Measurements from ENCODE around the gene EPM2AIP1. TPM values are rescaled to one million over a fixed set of nuclear protein-coding genes. Genes with fewer than 3 reads are reported as not detected.

EPM2AIP1 gene
- total and polyA plus RNA-seq, 12 donors = 6.1 to 36.3 (median 27.4) TPM

DNA sequence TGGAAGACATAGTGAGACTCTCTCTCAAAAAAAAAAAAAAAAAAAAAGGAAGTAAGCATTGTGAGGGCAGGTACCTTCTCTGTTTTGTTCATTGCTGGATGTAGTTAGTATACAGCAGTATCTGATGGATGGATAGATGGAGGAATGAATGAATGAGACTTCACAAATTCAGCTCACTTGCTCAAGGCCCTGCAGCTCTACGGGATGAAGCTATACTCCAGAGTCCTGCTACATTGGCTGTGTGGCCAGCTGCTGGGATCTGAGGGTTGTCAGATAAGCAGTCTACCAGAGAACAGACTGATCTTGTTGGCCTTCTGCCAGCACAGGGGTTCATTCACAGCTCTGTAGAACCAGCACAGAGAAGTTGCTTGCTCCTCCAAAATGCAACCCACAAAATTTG lies 35.4 kb upstream of the EPM2AIP1 start:
- intact Hi-C loops (cut with DNase I) = loop anchor here in 4 of 10 donors (5.0 to 10.0 kb wide), 2 partner anchors 184 to 186 kb away; no protein-coding TSS in a partner anchor
- 21 to 26% methylated on average over 1 of the region's 1 CpG for WGBS, 2 donors
- TF ChIP-seq, protein P1, sequence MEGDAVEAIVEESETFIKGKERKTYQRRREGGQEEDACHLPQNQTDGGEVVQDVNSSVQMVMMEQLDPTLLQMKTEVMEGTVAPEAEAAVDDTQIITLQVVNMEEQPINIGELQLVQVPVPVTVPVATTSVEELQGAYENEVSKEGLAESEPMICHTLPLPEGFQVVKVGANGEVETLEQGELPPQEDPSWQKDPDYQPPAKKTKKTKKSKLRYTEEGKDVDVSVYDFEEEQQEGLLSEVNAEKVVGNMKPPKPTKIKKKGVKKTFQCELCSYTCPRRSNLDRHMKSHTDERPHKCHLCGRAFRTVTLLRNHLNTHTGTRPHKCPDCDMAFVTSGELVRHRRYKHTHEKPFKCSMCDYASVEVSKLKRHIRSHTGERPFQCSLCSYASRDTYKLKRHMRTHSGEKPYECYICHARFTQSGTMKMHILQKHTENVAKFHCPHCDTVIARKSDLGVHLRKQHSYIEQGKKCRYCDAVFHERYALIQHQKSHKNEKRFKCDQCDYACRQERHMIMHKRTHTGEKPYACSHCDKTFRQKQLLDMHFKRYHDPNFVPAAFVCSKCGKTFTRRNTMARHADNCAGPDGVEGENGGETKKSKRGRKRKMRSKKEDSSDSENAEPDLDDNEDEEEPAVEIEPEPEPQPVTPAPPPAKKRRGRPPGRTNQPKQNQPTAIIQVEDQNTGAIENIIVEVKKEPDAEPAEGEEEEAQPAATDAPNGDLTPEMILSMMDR (IDR thresholded peaks at IDR 0.05) = no peak
- ATAC-seq (peak in 7 of 8 donors; percentile 22 to 88 (median 73)), DNase-seq (peak; percentile 40 to 73)
- H3K27me3 ChIP-seq = no peaks in the 10 kb centered on the region
- H3K4me3 ChIP-seq = no peak overlapping the region
- H3K36me3 ChIP-seq = peaks cover 0 to 100% (median 15%) of the 10 kb centered on the region in 9 donors
- peaks cover 17 to 88% (median 60%) of the 10 kb centered on the region in 9 donors for H3K4me1 ChIP-seq
- H3K9me3 ChIP-seq = peaks cover 0 to 6% (median 0%) of the 10 kb centered on the region in 11 donors
- H3K27ac ChIP-seq = peak overlapping the region; percentile 1 to 80 (median 64)

DNA sequence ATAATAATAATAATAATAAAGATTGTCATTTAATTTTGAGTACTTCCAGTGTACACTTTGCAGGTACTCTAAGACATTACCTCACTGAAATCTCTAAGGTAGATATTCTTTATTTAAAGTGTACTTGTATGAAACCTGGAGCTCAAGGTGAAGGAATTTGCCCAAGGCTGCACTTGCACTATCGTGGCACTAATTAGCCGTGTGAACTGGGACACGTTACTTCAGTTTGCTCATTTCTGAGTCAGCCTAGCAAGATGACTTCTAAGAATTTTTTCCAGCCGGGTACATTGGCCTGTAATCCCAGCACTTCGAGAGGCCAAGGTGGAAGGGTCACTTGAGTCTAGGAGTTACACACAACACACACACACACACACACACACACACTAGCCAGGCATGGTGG lies 33.9 kb upstream of the EPM2AIP1 start:
- ATAC-seq = no peak
- H3K4me1 ChIP-seq = peaks cover 17 to 74% (median 52%) of the 10 kb centered on the region in 9 donors

DNA sequence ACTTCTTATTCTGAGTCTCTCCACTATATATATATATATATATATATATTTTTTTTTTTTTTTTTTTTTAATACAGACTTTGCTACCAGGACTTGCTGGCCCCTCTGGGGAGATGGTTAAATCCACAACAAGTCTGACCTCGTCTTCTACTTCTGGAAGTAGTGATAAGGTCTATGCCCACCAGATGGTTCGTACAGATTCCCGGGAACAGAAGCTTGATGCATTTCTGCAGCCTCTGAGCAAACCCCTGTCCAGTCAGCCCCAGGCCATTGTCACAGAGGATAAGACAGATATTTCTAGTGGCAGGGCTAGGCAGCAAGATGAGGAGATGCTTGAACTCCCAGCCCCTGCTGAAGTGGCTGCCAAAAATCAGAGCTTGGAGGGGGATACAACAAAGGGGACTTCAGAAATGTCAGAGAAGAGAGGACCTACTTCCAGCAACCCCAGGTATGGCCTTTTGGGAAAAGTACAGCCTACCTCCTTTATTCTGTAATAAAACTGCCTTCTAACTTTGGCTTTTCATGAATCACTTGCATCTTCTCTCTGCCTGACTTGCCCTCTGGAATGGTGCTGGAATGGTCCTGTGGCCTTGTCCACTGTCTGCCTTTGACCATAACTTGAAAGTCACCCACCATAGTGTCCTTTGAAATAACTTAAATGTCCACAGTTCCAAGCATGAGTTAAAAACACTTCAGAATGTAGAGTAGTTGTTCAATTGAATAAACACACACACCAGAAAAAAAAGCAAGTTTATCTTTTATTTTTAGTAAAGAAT lies 32.8 kb upstream of the EPM2AIP1 start:
- intact Hi-C loops (cut with DNase I) = loop anchor here in 4 of 10 donors (5.0 to 10.0 kb wide), 2 partner anchors 187 to 189 kb away; no protein-coding TSS in a partner anchor
- 81 to 92% methylated on average over 3 of the region's 3 CpGs for WGBS, 2 donors
- H3K27me3 ChIP-seq = no peaks in the 10 kb centered on the region
- DNase-seq (no peak), ATAC-seq (no peak)
- no peak overlapping the region for H3K4me3 ChIP-seq
- H3K27ac ChIP-seq = peak overlapping the region in 5 of 10 donors; percentile 49 to 80 (median 57)
- peaks cover 0 to 100% (median 39%) of the 10 kb centered on the region in 9 donors for H3K36me3 ChIP-seq
- peaks cover 0 to 6% (median 0%) of the 10 kb centered on the region in 11 donors for H3K9me3 ChIP-seq
- TF ChIP-seq, protein P1 (IDR thresholded peaks at IDR 0.05) = no peak
- H3K4me1 ChIP-seq = peaks cover 17 to 62% (median 44%) of the 10 kb centered on the region in 9 donors

More for the DNA sequence above, 33.9 kb upstream of the EPM2AIP1 start:
- intact Hi-C loops (cut with DNase I) = loop anchor here in 4 of 10 donors (5.0 to 10.0 kb wide), 2 partner anchors 185 to 188 kb away; no protein-coding TSS in a partner anchor
- Histone ChIP-seq H3K36me3 (peaks cover 0 to 100% (median 28%) of the 10 kb centered on the region in 9 donors), H3K9me3 (peaks cover 0 to 6% (median 0%) of the 10 kb centered on the region in 11 donors), H3K4me3 (no peak overlapping the region), H3K27ac (peak overlapping the region in 6 of 10 donors; percentile 48 to 80 (median 56)), H3K27me3 (no peaks in the 10 kb centered on the region)
- TF ChIP-seq, protein P1 (IDR thresholded peaks at IDR 0.05) = no peak
- 56 to 69% methylated on average over 5 of the region's 5 CpGs for WGBS, 2 donors
- no peak for DNase-seq

DNA sequence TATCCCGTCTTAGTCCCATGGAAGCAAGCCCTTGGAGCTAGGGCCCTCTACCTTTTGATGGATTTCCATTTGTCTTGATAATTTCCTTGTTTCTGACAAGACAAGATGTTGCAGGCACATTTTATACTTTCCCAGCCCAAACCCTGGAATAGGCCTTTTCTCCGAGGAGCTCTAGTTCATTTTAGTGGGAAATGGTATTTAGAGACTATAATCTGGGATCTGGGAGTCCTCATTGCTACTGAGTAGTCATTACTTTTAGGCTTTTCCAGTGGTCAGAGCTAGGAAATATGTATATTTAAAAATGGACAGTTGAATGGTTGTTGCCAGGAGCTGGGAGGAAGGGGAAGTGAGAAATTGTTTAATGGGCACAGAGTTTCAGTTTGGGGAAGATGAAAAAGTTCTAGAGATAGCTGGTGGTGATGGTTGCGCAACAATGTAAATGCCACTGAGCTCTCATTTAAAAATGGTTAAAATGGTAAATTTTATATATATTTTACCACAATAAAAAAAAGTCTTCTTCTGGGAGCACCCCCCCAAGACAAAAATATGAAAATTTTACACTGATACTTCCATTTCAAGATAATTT lies 32.0 kb upstream of the EPM2AIP1 start:
- no peak for DNase-seq
- H3K4me1 ChIP-seq = peaks cover 9 to 54% (median 36%) of the 10 kb centered on the region in 9 donors
- WGBS, 2 donors = 95 to 99% methylated on average over 3 of the region's 3 CpGs
- H3K4me3 ChIP-seq = no peak overlapping the region
- H3K9me3 ChIP-seq = peaks cover 0 to 6% (median 0%) of the 10 kb centered on the region in 11 donors
- TF ChIP-seq, protein P1 (IDR thresholded peaks at IDR 0.05) = no peak
- H3K27ac ChIP-seq = peak overlapping the region in 4 of 10 donors; percentile 2 to 80 (median 37)
- H3K36me3 ChIP-seq = peaks cover 0 to 100% (median 47%) of the 10 kb centered on the region in 9 donors
- intact Hi-C loops (cut with DNase I) = loop anchor here (5.0 to 10.0 kb wide), 2 partner anchors 187 to 190 kb away; no protein-coding TSS in a partner anchor
- ATAC-seq = no peak
- no peaks in the 10 kb centered on the region for H3K27me3 ChIP-seq

All from heart right ventricle (tissue), 16 donors.